GM12891 (cell line): Measurements from ENCODE around the gene LDB3.

Experiments used
- PAX5 ChIP-seq: IDR thresholded peaks from 2 replicates; pipeline ENCODE4 v1.6.1; 2011; ENCODE audit warnings: low read length, moderate library complexity, mild to moderate bottlenecking; ENCODE audit not compliant: insufficient read depth, severe bottlenecking
- POLR2A ChIP-seq: IDR thresholded peaks from 2 replicates; pipeline ENCODE4 v1.6.1; 2011; ENCODE audit warnings: low read depth, low read length, control low read depth
- POLR2AphosphoS5 ChIP-seq: IDR thresholded peaks from 2 replicates; pipeline ENCODE4 v1.6.1; 2011; ENCODE audit warnings: low read depth, low read length, control low read depth
- POU2F2 ChIP-seq: IDR thresholded peaks from 2 replicates; pipeline ENCODE4 v1.6.1; 2011; ENCODE audit warnings: low read depth, mild to moderate bottlenecking, control low read depth, low read length, moderate library complexity
- SPI1 ChIP-seq: IDR thresholded peaks from 2 replicates; pipeline ENCODE4 v1.6.1; 2011; ENCODE audit warnings: low read depth, low read length, control low read depth
- TAF1 ChIP-seq: IDR thresholded peaks from 2 replicates; pipeline ENCODE4 v1.6.1; 2011; ENCODE audit warnings: low read depth, low read length, control low read depth

GRCh38 chr10:86708783-86709380 is 40.6 kb downstream of the LDB3 start:
- TF ChIP-seq POLR2A (no peak), POLR2AphosphoS5 (no peak), POU2F2 (no peak), PAX5 (no peak), TAF1 (no peak), SPI1 (no peak)
